ENCODE measurements around the gene EHBP1L1. TPM values are rescaled to one million over a fixed set of nuclear protein-coding genes. Genes with fewer than 3 reads are reported as not detected.

EHBP1L1 gene
- total RNA-seq, 2 experiments from 2014 or later, result 94.0 to 99.4 TPM

GRCh38 chr11:65569973-65570918 is 5.6 kb upstream of the EHBP1L1 start, which contains the start of gene ZNRD2:
Gene ZNRD2, plus strand, starts transcription at chr11:65570477. Its CDS starts 15 bp downstream, at chr11:65570492.
- peak; percentile 27 for TF ChIP-seq CTCF (IDR thresholded peaks at IDR 0.05)
- ATAC-seq (peak; percentile 77), DNase-seq (peak; percentile 99)
- no peaks in the 10 kb centered on the region for H3K27me3 Mint-ChIP-seq
- no peaks in the 10 kb centered on the region for H3K9me3 Mint-ChIP-seq
- POLR2A ChIA-PET, result interaction anchor here (0.9 to 6.0 kb wide), 13 partner anchors 10 to 152 kb away, joined by 3 to 51 read pairs (median 10); partner anchors contain the start of genes LTBP3, MALAT1, NEAT1 and PCNX3
- CTCF ChIA-PET, result interaction anchor here (0.8 to 4.7 kb wide), 10 partner anchors 9 to 290 kb away, joined by 3 to 59 read pairs (median 6); partner anchors contain the start of genes LTBP3, MAP3K11, MUS81 and PCNX3
- peak within 1 kb of the TSS; percentile 97 for H3K27ac Mint-ChIP-seq
- peak within 1 kb of the TSS; percentile 93 for H3K4me3 Mint-ChIP-seq
- intact Hi-C loops (cut with micrococcal nuclease), result loop anchor here (5.0 kb wide), 1 partner anchor 143 kb away; no protein-coding TSS in a partner anchor
- peaks cover 57% of the 10 kb centered on the region for H3K4me1 Mint-ChIP-seq (ENCODE audit: low read depth)
- peaks cover 37% of the 10 kb centered on the region for H3K36me3 Mint-ChIP-seq (ENCODE audit: low read depth)

- H3K4me1 Mint-ChIP-seq (ENCODE audit: low read depth), result peaks cover 49% of the 10 kb centered on the region
- H3K36me3 Mint-ChIP-seq (ENCODE audit: low read depth), result peaks cover 37% of the 10 kb centered on the region
- POLR2A ChIA-PET, result interaction anchor here (0.6 to 6.0 kb wide), 15 partner anchors 11 to 154 kb away, joined by 3 to 51 read pairs (median 10); partner anchors contain the start of genes LTBP3, MALAT1, NEAT1 and PCNX3
- ATAC-seq, result no peak
- intact Hi-C loops (cut with micrococcal nuclease), result loop anchor here (5.0 kb wide), 1 partner anchor 144 kb away; no protein-coding TSS in a partner anchor
- H3K27ac Mint-ChIP-seq, result peak overlapping the region; percentile 89
- no peaks in the 10 kb centered on the region for H3K9me3 Mint-ChIP-seq
- no peak for DNase-seq
- CTCF ChIA-PET, result interaction anchor here (0.6 to 4.7 kb wide), 15 partner anchors 10 to 288 kb away, joined by 3 to 59 read pairs (median 6); partner anchors contain the start of genes KAT5, LTBP3, MAP3K11 and MUS81
- no peaks in the 10 kb centered on the region for H3K27me3 Mint-ChIP-seq
- peak overlapping the region; percentile 93 for H3K4me3 Mint-ChIP-seq
- TF ChIP-seq CTCF (IDR thresholded peaks at IDR 0.05), result no peak
Observed at GRCh38 chr11:65571420-65571819, 4.4 kb upstream of the EHBP1L1 start.

DNA sequence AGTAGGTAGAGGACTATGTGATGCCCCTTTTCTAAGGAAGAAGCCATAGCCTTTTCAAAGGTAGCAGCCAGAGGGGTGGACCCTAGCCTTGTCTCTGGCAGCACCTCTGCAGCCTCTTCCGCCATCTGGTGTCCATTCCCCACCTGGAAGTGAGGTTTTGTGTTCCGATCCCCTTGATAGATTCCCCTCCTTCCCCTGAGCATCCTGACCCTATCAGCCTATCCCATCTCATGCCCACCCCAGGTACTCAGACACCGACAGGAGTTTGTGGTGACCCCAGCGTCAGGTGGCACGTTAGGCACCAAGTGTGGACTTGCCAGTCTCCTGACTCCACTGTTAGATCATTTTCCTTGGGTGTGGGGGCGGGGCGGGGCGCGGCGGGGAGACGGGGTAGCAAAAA is 3.9 kb upstream of the EHBP1L1 start:
- peak overlapping the region; percentile 89 for H3K27ac Mint-ChIP-seq
- intact Hi-C loops (cut with micrococcal nuclease), result loop anchor here (5.0 kb wide), 1 partner anchor 145 kb away; no protein-coding TSS in a partner anchor
- peaks cover 39% of the 10 kb centered on the region for H3K36me3 Mint-ChIP-seq (ENCODE audit: low read depth)
- no peak for ATAC-seq
- H3K4me3 Mint-ChIP-seq, result peak overlapping the region; percentile 93
- DNase-seq, result no peak
- H3K4me1 Mint-ChIP-seq (ENCODE audit: low read depth), result peaks cover 45% of the 10 kb centered on the region
- POLR2A ChIA-PET, result interaction anchor here (0.7 to 6.0 kb wide), 14 partner anchors 11 to 155 kb away, joined by 3 to 51 read pairs (median 10); partner anchors contain the start of genes LTBP3, MALAT1, MAP3K11 and NEAT1
- no peaks in the 10 kb centered on the region for H3K9me3 Mint-ChIP-seq
- no peaks in the 10 kb centered on the region for H3K27me3 Mint-ChIP-seq
- peak; percentile 31 for TF ChIP-seq CTCF (IDR thresholded peaks at IDR 0.05)
- CTCF ChIA-PET, result interaction anchor here (0.7 to 4.7 kb wide), 17 partner anchors 11 to 243 kb away, joined by 3 to 59 read pairs (median 4); partner anchors contain the start of genes KAT5, LTBP3, MAP3K11 and PCNX3

- intact Hi-C loops (cut with micrococcal nuclease), result loop anchor here (5.0 kb wide), 1 partner anchor 145 kb away; no protein-coding TSS in a partner anchor
- TF ChIP-seq CTCF (IDR thresholded peaks at IDR 0.05), result no peak
- Mint-ChIP-seq H3K27ac (peak within 1 kb of the TSS; percentile 89), H3K4me1 (ENCODE audit: low read depth) (peaks cover 47% of the 10 kb centered on the region), H3K27me3 (no peaks in the 10 kb centered on the region), H3K36me3 (ENCODE audit: low read depth) (peaks cover 38% of the 10 kb centered on the region), H3K4me3 (peak within 1 kb of the TSS; percentile 93), H3K9me3 (no peaks in the 10 kb centered on the region)
- ATAC-seq, result no peak
- peak; percentile 94 for DNase-seq
- ChIA-PET POLR2A (interaction anchor here (0.7 to 6.0 kb wide), 17 partner anchors 8 to 287 kb away, joined by 3 to 51 read pairs (median 5); partner anchors contain the start of genes CFL1, LTBP3, MALAT1 and MAP3K11), CTCF (interaction anchor here (0.9 to 4.7 kb wide), 15 partner anchors 11 to 139 kb away, joined by 3 to 59 read pairs (median 6); partner anchors contain the start of genes KAT5, LTBP3, MAP3K11 and PCNX3)
Observed at GRCh38 chr11:65572356-65573051, 3.3 kb upstream of the EHBP1L1 start, which contains the start of gene FAM89B. Gene FAM89B, plus strand, starts transcription at chr11:65572538. Its CDS starts 132 bp downstream, at chr11:65572670.

Measured in activated CD8-positive, alpha-beta T cell treated with anti-CD3 and anti-CD28 coated beads for 36 hours (primary cell).